Erythroblast (primary cell): ENCODE measurements around the gene PPP6R2.

Experiments used
- DNase-seq, 2 experiments: peaks; one replicate each; lab custom pipeline; 2025; lab: John Stamatoyannopoulos, UW
- GATA1 ChIP-seq: IDR thresholded peaks from 2 replicates; pipeline ENCODE4 v1.6.1; 2011; ENCODE audit warnings: low read depth, mild to moderate bottlenecking, control low read depth, low read length, moderate library complexity
- POLR2A ChIP-seq: IDR thresholded peaks from 2 replicates; pipeline ENCODE4 v1.6.1; 2011; ENCODE audit warnings: mild to moderate bottlenecking, low read length

Gene PPP6R2

DNA sequence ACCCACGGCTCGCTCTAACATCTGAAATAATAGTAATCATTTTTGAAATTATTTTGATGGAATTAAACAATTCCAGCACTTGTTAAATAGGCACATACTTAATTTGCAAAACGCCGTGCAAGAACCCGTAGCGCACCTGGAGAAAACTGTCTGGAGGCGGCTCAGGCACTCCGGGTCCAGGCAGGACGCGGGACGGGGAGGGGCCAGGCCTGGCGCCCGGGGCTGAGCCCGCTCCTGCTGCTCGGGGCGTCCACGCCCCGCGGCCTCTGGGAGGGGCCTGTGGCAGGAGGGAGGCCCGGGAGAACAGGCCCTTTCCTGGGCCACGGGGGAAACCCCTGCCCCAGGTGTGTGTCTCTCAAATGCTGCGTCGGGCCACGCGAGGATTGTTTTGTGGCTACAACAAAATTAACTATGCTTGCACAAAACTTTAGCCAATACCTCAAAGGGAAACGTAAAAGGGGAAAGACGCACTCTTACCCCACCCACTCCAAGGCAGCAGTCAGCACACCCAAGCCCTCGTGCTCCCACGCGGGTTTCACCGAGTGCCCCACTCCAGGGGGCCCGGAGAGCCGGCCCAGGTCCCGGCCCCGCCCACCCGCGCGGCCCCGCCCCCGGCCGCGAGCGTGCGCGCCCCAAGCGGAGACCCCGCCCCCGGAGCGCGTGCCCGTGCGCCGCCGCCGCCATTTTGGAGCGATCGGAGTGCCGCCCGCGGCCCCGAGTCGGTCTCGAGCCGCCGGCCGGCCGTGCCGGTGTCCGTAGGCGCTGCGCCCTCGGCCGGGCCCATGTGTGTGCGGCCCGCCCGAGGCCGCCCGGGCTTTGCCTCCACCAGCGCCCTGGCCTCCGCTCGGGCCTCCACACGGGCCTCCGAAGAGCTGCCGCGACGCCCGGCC, at the start of gene PPP6R2:
TSS of gene PPP6R2 (plus strand) at position 677 of the 890 bp plus-strand sequence. CDS start 50,582 bp downstream, outside the sequence.
- TF ChIP-seq GATA1 = no peak
- peak; percentile 49 for TF ChIP-seq POLR2A
- peak; percentile 86 to 93 for DNase-seq

DNA sequence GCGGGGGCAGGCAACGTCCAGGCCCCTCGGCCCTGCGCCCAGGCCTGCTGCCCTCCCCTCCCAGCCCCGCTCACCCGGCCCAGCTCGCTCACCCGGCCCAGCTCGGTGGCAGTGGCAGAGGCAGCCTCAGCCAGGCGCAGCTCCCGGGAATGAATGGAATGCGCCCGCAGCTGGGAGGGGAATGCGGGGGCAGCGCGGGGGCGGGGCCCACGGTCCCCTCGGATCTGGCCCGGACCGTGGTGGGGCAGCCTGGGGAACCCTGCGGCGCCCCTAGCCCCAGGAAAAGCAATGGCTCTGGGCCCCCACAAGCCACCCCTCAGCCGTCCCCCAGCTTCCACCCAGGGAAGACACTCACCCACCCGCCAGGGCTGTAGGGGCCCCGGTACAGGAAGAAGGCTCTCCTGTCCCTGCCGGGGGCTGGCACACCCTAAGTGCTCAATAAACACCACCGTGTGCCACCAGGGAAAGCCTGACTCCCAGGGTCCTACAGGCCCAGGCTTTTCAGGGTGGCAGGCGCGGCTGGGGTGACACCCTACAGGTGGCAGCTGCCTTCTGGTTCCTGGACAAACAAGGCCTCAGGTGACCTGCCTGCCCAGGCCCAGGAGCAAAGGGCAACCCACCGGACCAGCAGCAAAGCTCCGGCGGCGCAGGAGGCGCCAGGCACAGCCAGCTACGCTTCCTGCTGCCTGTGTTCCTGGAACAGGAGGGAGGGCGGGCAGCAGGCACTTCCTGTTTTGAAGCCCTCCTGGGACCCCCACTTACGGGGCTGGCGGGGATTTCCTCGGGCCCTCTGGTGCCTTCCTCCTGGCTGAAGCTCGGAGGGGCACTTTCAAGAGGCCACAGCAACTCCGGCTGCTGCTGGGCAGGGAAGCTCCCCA, 49.4 kb upstream of the PPP6R2 start:
- no peak for DNase-seq
- TF ChIP-seq GATA1 (no peak), POLR2A (no peak)

DNA sequence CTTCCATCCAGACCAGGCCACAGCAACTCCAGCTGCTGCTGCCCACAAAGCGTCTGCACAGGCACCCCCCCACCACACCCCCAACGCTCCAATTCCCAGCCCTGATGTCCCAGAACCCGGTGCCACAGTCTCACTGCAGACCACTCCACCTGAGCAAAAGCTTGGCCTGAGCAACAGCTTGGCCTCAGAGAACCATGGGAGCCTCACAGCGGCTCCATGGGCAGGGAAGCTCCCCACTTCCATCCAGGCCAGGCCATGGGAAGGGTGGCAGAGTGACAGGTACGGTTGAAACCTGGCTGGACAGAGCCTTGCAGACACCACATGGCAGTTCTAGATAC, 48.8 kb upstream of the PPP6R2 start:
- TF ChIP-seq GATA1 (no peak), POLR2A (no peak)
- DNase-seq = no peak

DNA sequence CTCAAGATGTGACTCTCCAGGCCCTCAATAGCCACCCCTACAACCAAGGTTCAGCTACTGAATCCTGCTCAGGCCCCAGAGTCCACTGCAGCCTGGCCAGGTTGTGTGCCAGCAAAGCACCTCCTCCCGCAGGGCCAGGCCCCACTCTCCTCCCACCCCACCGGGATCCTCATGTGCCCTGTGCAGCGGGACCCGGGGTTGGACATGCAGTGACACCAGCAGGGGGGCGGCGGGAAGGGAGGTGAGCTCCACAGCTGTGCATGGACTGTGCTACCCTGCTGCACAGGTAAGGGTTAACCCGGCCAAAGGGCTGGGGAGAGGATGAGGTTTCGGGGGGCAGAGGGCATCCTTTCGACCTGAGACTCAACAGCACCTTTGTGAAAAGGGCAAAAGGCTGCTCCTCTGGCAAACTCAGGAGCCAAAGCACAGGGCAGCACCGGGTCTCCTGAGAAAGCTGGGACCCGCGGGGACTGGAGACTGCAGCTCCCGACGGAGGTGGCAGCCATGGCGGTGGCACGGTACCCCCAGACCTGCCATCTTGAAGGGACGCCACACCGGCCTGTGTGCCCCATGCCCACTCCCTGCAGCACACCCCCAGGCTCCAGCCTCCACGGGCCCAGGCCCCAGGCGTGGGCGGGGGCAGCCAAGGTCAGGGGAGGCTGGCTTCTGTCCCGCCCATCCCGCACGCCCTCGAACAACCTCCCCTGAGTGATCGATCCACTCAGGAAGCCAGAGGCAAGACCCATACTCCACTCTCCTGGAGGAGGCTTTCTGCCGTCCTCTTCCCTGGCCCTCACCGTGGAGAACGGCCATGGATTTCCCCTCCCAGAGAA, 46.3 kb upstream of the PPP6R2 start:
- DNase-seq = no peak

GRCh38 chr22:50297510-50298265, 45.4 kb upstream of the PPP6R2 start:
- DNase-seq = no peak
- no peak for TF ChIP-seq GATA1
- TF ChIP-seq POLR2A = no peak

More for the DNA sequence above, 46.3 kb upstream of the PPP6R2 start:
- TF ChIP-seq GATA1 (no peak), POLR2A (no peak)

DNA sequence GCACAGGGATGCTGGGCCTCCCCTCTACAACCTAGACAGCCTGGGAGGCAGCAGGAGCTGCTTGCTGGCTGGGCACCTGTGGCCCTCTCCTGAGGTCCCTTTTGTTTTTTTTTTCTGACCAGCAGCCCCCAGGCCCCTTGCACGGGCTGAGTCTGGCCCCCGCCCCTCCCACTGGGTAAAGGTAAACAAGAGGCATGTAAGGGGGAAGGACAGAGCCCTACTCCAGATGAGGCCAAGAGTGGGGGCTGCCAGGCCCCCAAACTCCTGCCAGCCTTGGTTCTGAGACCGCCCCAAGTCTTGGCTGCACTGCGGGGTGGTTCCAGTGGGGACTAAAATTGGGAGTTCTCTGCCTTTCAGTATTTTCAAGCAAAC, 44.9 kb upstream of the PPP6R2 start:
- no peak for DNase-seq
- TF ChIP-seq POLR2A = no peak
- TF ChIP-seq GATA1 = no peak

GRCh38 chr22:50298937-50299784, 44.0 kb upstream of the PPP6R2 start:
- no peak for DNase-seq

DNA sequence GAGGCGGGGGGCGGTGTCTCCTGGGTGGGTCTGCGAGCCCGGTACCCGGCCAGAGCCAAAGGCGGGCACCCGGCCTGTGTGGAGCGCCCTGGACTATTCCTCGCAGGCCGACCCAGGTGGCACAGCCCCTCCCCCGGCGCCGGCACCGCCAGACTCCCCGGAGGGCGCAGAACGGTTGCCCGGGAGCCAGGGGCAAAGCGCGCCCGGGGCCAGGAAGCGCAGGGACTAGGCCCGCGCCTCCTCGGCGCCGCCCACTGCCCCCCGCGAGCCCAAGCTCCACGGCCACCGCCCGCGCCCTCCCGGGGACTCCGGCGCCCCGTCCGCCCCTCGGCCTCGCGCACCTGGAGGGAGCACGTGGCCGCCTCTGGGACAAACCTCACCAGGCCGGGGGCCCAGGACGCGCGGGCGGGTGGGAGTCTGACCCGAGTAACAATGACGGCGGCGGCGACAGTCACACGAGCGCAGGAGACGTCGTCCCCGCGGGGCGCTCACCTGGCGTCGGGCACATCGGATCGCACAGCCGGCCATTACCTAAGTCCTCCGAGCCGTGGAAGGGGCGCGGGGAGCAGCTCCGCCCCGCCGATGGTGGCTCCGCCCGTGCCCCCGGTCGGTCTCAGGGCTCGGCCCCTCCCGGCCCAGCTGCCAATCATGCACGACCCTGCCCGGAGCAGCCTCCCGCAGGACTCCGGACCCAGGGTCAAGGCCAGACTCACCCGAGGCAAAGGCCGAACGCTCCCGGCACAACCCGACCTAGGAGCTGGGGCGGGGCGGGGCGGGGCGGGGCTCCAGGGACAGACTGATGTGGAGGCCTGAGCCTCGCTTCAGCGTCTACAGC, 43.1 kb upstream of the PPP6R2 start:
- no peak for DNase-seq
- no peak for TF ChIP-seq POLR2A
- TF ChIP-seq GATA1 = no peak

More at GRCh38 chr22:50298937-50299784, 44.0 kb upstream of the PPP6R2 start:
- TF ChIP-seq GATA1 = no peak
- TF ChIP-seq POLR2A = no peak

DNA sequence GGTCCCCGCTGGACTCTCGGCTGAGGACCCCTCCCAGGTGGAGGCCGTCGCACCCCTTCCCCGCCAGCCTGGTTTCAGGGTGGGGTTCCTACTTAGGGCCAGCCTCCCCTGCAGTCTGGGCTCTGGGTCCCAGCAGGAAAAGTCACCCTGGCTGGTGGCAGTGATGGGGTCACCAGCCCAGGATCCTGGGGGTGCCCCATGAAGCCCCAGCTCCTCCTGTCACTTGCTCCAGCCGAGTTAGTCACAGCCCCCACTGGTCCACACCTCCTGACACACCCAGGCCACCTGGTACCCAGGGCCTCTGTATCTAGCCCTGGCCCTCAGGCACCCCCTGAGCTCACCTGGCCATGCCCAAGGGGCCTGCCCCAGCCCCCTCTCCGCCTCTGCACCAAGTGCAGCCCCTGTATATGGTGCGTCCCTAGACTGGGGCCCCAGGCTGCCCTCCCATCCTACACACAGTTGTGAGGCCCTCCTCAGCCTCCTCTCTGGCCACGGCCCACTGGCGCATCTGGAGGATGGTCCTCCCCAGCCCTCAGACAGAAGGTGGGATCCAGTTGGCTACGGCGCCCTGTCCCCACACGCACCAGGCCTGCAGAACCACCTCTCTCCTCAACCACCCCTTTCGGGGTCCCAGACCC, 42.4 kb upstream of the PPP6R2 start:
- no peak for DNase-seq
- no peak for TF ChIP-seq POLR2A
- TF ChIP-seq GATA1 = no peak

GRCh38 chr22:50301581-50301991, 41.5 kb upstream of the PPP6R2 start:
- TF ChIP-seq POLR2A (no peak), GATA1 (no peak)
- DNase-seq = no peak

DNA sequence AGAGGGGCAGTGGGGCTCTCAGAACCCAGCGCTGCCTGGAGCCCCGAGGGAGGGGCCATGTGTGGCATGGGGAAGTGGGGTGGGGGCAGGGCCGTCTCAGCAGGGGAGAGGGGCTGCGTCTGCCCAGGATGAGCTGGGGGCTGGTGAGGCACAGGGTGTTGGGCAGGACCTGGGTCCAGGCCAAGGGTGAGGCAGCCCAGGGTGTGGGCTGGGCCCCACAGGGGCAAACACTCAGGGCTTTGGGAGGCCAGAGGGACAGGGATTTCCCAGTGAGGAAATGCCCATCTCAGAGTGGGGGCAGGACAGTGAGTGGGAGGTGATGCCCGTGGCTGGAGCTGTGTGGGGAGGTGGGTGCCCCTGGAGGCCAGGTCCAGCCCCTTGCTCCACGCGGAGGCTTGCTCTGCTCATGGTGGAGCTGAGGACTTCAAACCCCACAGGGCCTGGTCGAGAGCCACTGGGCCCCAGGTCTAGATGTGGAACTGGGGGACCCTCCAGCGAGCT, 41.0 kb upstream of the PPP6R2 start:
- no peak for TF ChIP-seq GATA1
- TF ChIP-seq POLR2A = no peak
- no peak for DNase-seq
